Measurements from ENCODE around the gene SYVN1.

The SYVN1 gene

DNA sequence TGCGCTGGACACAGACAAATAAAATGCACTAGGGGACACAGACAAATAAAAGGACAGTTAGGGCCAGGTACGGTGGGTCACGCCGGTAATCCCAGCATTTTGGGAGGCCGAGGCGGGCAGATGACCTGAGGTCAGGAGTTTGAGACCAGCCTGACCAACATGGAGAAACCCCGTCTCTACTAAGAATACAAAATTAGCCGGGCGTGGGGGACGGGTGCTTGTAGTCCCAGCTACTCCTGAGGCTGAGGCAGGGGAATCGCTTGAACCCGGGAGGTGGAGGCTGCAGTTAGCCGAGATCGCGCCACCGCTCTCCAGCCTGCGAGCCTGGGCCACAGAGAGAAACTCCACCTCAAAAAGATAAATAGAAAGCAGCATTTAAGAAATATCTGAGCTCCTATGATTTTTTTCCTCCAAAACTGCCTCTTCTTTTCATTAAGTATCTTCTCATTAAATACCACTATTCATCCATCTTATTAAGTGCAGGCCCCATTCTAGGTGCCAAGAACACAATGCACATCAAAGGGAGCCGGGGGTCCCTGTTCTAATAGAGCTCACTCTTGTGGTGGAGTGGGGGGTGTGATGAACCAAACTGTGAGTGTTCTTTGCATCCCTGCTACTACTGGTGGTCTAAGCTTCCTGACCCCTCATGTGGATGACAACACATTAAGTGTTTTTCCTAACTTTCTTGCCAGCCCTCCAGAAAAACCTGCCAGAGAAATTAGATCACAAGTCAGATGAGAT lies 16.1 kb downstream of the SYVN1 start:
- peaks cover 27% of the 10 kb centered on the region for H3K4me1 ChIP-seq
- H3K36me3 ChIP-seq (replicated peaks) = peaks cover 62% of the 10 kb centered on the region
- peak overlapping the region; percentile 88 for H3K4me3 ChIP-seq
- H3K9me3 ChIP-seq = no peaks in the 10 kb centered on the region
- no peaks in the 10 kb centered on the region for H3K27me3 ChIP-seq (ENCODE audit: low read depth)
- in situ Hi-C loops (cut with MboI; ENCODE audit: low sequenced_read_pairs) = loop anchor here (10.0 to 25.0 kb wide), 2 partner anchors 273 to 856 kb away; partner anchors contain the start of genes CDC42BPG and PLCB3
- DNase-seq (ENCODE audit: low spot score in 2 of 2) = peak in 1 of 2 experiments; percentile 21

DNA sequence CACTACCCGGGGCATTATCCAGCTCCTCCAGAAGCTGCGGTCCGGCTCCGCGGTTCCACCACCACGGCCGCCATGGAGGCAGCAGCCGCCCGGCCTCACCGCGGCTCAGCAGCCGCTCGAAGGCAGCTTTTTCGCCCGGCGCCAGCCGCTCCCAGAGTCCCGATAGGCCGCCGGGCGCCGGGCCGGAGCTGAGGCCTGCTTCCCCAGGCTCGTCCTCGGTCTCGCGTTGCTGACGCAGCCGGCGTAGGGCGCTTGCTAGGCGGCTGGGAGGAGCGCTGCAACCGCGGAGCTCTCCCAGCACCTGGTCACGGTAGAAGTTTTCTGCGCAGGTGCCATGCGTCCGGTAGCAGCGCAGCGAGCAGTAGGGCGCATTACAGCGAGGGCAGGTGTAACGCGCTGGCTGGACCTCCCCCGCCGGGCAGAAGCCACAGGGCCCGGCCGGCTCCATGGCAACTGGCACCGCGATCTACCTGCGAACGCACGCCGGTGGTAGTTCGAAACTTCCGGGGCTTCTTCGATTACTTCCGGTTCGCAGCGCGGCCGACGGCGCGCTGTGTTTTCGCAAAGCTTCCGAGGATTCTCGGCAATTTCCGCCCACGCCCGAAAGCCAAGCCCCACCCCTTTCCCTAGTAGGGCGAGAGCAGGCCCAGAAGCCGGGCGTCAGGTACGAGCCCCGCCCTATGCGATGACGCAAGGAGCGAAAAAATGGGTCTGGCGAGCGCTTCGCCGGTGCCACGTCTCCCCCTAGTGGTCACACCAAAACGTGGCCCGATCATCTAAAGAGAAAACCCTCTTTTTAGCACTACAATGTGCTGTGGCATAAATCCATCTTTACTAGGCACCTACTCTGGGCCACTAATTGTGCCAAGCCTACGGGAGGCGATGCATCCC lies 16.9 kb downstream of the SYVN1 start, which contains the start of gene ZNHIT2:
ZNHIT2 (minus strand) TSS at position 496 of the 891 bp plus-strand sequence; CDS start at position 448, 48 bp downstream.
- no peaks in the 10 kb centered on the region for H3K27me3 ChIP-seq (ENCODE audit: low read depth)
- H3K4me3 ChIP-seq = peak within 1 kb of the TSS; percentile 88
- H3K4me1 ChIP-seq = peaks cover 28% of the 10 kb centered on the region
- no peaks in the 10 kb centered on the region for H3K9me3 ChIP-seq
- in situ Hi-C loops (cut with MboI; ENCODE audit: low sequenced_read_pairs) = loop anchor here (10.0 to 25.0 kb wide), 2 partner anchors 273 to 855 kb away; partner anchors contain the start of genes CDC42BPG and PLCB3
- peak; percentile 96 to 100 for DNase-seq (ENCODE audit: low spot score in 2 of 2)
- peaks cover 60% of the 10 kb centered on the region for H3K36me3 ChIP-seq (replicated peaks)

DNA sequence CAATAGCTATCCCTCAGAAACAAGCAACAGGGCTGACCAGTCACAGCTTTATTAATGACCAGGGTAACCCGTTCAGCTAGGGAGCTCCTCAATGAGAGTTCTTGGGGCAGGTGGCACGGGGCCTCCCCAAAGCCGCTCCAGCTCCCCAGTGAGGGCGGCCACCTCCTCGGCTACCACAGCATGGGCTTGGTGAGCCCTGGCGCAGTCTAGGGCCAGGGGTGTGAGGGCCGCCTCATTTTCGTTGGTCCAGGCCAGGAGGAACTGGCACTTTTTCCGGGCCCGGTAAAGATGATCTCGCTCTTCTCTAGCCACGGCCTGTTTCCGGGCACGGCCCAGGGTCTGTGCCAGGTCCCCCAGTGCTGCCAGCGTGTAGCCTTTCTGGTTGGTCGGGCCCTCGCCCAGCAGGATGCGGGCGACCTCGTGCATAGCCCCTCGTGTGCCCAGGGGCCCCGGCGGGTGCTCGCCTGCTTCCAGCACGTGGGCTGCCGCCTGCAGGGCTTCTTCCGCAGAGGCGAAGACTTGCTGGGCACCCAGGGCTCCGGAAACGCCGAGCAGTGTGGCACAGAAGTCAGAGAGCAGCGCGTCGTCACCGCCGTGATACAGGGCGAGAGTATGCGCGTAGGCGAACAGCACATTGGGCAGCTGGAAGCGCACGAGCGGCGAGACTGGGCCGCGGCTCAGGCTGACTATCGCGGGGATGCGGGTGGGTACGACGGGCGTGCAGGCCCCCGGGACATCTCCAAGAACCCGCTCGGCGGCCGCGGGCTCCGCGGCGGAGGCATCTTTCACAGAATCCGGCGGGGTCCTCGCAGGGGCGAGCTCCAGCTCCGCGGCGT lies 17.7 kb downstream of the SYVN1 start:
- Histone ChIP-seq H3K9me3 (no peaks in the 10 kb centered on the region), H3K4me3 (peak overlapping the region; percentile 88), H3K36me3 (replicated peaks) (peaks cover 56% of the 10 kb centered on the region), H3K4me1 (peaks cover 28% of the 10 kb centered on the region), H3K27me3 (ENCODE audit: low read depth) (no peaks in the 10 kb centered on the region)
- in situ Hi-C loops (cut with MboI; ENCODE audit: low sequenced_read_pairs) = loop anchor here (10.0 to 25.0 kb wide), 2 partner anchors 272 to 854 kb away; partner anchors contain the start of genes CDC42BPG and PLCB3
- DNase-seq (ENCODE audit: low spot score in 2 of 2) = peak in 1 of 2 experiments; percentile 39

DNA sequence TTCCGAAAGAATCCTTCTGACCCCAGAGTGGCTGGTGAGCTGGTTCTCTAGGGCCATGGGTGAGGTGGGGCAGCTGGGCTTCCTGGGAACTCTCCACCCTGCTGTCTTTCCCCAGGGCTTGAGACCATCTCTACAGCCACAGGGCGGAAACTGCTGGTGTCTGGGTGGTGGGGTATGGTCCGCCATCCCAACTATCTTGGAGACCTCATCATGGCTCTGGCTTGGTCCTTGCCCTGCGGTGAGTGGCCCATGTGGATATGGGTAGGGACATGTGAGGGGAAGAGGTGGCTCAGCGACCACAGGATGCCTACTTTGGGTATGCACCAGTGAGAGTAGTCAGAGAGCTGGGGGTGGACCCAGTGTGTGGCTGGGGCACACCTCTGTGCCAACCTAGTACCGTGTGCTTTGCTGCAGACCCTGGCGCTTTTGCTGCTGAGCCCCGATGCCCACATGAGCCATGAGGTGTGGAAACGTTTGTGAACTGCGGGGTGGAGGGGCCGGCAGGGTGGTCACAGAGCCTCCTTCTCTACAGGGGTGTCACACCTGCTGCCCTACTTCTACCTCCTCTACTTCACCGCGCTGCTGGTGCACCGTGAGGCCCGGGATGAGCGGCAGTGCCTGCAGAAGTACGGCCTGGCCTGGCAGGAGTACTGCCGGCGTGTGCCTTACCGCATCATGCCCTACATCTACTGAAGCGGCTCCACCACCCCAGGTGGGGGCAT lies 18.8 kb downstream of the SYVN1 start:
- H3K4me3 ChIP-seq = no peak overlapping the region; the same call in 1 of the 2 replicates
- no peaks in the 10 kb centered on the region for H3K9me3 ChIP-seq
- H3K36me3 ChIP-seq (replicated peaks) = peaks cover 52% of the 10 kb centered on the region
- H3K4me1 ChIP-seq = peaks cover 25% of the 10 kb centered on the region
- in situ Hi-C loops (cut with MboI; ENCODE audit: low sequenced_read_pairs) = loop anchor here (10.0 to 25.0 kb wide), 2 partner anchors 271 to 853 kb away; partner anchors contain the start of genes CDC42BPG and PLCB3
- no peaks in the 10 kb centered on the region for H3K27me3 ChIP-seq (ENCODE audit: low read depth)
- peak in 1 of 2 experiments; percentile 15 for DNase-seq (ENCODE audit: low spot score in 2 of 2)

DNA sequence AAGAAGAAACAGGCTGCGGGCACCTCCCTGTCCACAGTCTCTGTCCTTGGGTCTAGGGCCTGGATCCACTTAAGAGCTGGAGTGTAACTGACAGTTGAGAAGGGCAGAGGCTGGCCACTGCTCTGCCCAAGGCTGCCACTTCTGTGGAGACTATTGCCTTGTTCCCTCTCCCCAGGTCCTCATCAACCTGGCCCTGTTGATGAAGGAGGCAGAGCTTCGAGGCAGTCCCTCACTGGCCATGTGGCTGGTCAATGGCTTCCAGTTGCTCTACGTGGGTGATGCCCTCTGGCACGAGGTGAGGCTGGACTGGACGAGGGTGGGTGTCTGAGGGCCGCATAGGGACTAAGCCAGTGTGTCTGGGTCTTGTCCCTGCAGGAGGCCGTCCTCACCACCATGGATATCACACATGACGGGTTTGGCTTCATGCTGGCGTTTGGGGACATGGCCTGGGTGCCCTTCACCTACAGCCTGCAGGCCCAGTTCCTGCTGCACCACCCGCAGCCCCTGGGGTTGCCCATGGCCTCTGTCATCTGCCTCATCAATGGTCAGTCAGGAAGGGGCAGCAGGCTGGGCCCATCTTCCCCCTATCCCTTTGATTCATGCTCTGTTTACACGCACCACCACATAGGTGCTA lies 19.7 kb downstream of the SYVN1 start:
- Histone ChIP-seq H3K9me3 (no peaks in the 10 kb centered on the region), H3K4me3 (no peak overlapping the region), H3K36me3 (replicated peaks) (peaks cover 44% of the 10 kb centered on the region), H3K4me1 (peaks cover 25% of the 10 kb centered on the region), H3K27me3 (ENCODE audit: low read depth) (no peaks in the 10 kb centered on the region)
- no peak for DNase-seq (ENCODE audit: low spot score in 2 of 2)
- in situ Hi-C loops (cut with MboI; ENCODE audit: low sequenced_read_pairs) = loop anchor here (10.0 to 25.0 kb wide), 2 partner anchors 270 to 852 kb away; partner anchors contain the start of genes CDC42BPG and PLCB3

DNA sequence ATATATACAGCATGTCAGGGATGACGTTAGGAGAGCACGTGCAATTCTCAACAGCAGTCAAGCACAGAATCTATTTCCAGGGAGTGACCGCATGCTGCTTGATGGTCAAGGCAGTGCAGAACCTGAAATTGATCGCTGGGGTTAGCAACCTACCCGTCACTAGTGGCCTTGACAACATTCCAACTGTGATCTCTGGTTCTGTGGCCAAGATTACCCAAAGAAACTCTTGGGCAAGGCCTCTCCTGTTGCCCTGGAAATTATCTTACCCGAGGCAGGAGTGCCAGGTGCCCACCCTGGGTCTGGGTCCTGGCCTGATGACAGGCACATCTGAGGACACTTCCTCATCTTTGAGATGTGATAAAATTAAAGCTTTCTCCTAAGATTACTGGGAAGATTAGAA lies 20.5 kb downstream of the SYVN1 start:
- Histone ChIP-seq H3K36me3 (replicated peaks) (peaks cover 40% of the 10 kb centered on the region), H3K27me3 (ENCODE audit: low read depth) (no peaks in the 10 kb centered on the region), H3K9me3 (no peaks in the 10 kb centered on the region), H3K4me1 (peaks cover 25% of the 10 kb centered on the region), H3K4me3 (peak overlapping the region; percentile 75)
- DNase-seq (ENCODE audit: low spot score in 2 of 2) = no peak
- in situ Hi-C loops (cut with MboI; ENCODE audit: low sequenced_read_pairs) = loop anchor here (10.0 to 25.0 kb wide), 2 partner anchors 269 to 852 kb away; partner anchors contain the start of genes CDC42BPG and PLCB3

DNA sequence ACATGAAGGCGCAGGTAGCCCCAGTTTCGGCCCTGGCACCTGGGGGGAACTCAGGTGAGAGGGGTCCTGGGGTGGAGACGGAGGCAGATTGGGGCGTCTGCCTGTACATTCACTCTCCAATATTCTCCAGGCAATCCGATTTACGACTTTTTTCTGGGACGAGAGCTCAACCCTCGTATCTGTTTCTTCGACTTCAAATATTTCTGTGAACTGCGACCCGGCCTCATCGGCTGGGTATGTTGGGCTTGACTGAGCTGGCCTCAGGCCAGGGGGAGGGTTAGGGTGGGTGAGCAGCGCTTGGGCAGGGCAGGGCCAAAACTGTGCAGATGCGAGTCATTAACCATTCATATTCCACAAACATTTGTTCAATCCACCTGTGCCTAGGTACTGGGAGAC lies 21.0 kb downstream of the SYVN1 start:
- Histone ChIP-seq H3K4me1 (peaks cover 25% of the 10 kb centered on the region), H3K36me3 (replicated peaks) (peaks cover 38% of the 10 kb centered on the region), H3K27me3 (ENCODE audit: low read depth) (no peaks in the 10 kb centered on the region), H3K4me3 (peak overlapping the region; percentile 75), H3K9me3 (no peaks in the 10 kb centered on the region)
- in situ Hi-C loops (cut with MboI; ENCODE audit: low sequenced_read_pairs) = loop anchor here (10.0 to 25.0 kb wide), 2 partner anchors 269 to 851 kb away; partner anchors contain the start of genes CDC42BPG and PLCB3
- peak in 1 of 2 experiments; percentile 62 for DNase-seq (ENCODE audit: low spot score in 2 of 2)

DNA sequence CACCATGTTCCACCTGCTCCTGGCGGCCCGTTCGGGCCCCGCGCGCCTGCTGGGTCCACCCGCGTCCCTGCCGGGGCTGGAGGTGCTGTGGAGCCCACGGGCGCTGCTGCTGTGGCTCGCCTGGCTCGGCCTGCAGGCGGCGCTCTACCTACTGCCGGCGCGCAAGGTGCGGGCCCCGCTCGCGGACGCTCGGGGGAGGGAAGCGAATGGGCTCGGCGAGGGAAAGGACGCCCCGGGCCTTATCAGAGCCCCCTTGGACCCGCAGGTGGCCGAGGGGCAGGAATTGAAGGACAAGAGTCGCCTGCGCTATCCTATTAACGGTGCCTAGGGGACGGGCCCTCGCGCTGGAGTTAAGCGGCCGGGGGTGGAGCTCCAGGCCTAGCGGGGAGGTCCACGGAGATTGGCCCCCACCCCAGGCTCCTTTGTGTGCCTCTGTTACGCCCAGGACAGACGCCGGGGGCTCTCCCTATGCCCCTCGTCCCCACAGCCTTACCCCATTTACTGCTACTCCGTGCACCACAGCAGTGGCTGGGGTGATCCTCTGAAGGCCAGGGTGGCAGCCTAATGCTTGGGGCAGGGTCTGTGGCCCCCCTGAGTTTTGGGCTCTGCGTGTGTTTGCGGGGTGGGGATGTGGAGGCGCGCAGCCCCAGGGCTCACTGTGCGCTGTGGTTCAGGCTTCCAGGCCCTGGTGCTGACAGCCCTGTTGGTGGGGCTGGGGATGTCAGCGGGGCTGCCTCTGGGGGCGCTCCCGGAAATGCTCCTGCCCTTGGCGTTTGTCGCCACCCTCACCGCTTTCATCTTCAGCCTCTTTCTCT lies 21.6 kb downstream of the SYVN1 start:
- DNase-seq (ENCODE audit: low spot score in 2 of 2) = peak; percentile 44 to 80
- Histone ChIP-seq H3K36me3 (replicated peaks) (peaks cover 33% of the 10 kb centered on the region), H3K4me3 (peak overlapping the region; percentile 75), H3K4me1 (peaks cover 23% of the 10 kb centered on the region), H3K9me3 (no peaks in the 10 kb centered on the region), H3K27me3 (ENCODE audit: low read depth) (no peaks in the 10 kb centered on the region)
- in situ Hi-C loops (cut with MboI; ENCODE audit: low sequenced_read_pairs) = loop anchor here (10.0 to 25.0 kb wide), 2 partner anchors 268 to 850 kb away; partner anchors contain the start of genes CDC42BPG and PLCB3

DNA sequence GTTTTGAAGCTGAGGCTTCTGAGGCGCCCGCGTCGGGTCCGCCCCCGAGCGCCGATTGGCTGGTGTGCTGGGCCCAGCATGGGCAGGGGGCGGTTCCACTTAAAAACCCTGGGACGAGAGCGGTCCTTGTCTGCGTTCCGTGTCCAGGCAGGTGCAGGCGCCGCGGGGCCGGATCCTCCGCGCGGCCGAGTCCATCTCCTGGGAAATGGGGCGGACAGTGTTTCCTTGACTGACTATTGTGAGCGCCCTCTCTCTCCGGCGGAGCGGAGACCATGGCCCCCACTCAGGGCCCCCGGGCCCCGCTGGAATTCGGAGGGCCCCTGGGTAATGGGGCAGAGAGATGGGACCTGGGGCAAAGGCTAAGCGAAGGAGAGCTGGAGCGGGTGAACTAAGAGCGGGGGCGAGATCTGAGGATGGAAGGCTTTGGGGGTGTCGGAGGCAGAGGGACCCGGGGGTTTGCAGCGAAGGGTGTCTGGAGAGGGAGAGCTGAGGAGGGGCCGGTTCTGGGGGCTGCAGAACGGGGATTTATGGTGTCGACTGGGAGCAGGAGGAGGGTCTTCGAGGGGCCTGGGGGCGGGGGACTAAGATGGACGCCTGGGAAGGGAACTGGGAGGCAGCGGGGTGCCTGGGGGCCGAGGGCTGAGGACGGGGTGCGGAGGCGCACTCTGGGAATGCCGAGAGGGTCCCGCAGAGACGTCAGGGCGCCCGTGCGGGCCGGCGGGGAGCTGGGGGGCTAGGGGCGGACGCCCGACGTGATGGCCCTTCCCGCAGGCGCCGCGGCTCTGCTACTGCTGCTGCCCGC lies 22.4 kb downstream of the SYVN1 start, which contains the start of gene TM7SF2:
TM7SF2 (plus strand) TSS at position 129 of the 802 bp plus-strand sequence; CDS start at position 273, 144 bp downstream.
- DNase-seq (ENCODE audit: low spot score in 2 of 2) = peak; percentile 92 to 99
- peak within 1 kb of the TSS; percentile 75 for H3K4me3 ChIP-seq
- H3K27me3 ChIP-seq (ENCODE audit: low read depth) = no peaks in the 10 kb centered on the region
- H3K9me3 ChIP-seq = no peaks in the 10 kb centered on the region
- in situ Hi-C loops (cut with MboI; ENCODE audit: low sequenced_read_pairs) = loop anchor here (10.0 to 25.0 kb wide), 2 partner anchors 267 to 850 kb away; partner anchors contain the start of genes CDC42BPG and PLCB3
- H3K4me1 ChIP-seq = peaks cover 23% of the 10 kb centered on the region
- peaks cover 33% of the 10 kb centered on the region for H3K36me3 ChIP-seq (replicated peaks)

DNA sequence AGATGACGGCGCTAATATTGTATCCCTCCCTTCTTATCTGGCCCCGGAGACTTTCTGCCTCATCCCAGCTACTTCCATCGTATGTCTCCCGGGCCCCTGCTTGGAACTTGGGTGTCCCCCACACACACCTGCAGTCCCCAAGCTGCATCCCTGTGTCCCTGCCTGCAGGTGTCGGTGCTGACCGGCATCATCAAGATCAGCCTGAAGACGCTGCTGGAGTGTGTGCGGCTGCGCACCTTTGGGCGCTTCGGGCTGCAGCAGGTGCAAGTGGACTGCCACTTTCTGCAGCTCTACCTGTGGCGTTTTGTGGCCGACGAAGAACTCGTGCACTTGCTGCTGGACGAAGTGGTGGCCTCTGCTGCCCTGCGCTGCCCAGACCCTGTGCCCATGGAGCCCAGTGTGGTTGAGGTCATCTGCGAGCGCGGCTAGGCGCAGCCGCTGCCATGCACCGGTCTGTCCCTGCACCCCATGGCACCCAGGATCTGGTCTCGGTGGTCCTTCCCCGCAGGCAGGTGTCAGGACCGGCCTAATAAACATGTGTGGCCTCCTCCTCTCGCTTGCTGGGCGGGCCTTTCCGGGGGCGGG lies 23.1 kb downstream of the SYVN1 start:
- Histone ChIP-seq H3K9me3 (no peaks in the 10 kb centered on the region), H3K27me3 (ENCODE audit: low read depth) (no peaks in the 10 kb centered on the region), H3K4me1 (peaks cover 19% of the 10 kb centered on the region), H3K4me3 (peak overlapping the region; percentile 75), H3K36me3 (replicated peaks) (peaks cover 26% of the 10 kb centered on the region)
- in situ Hi-C loops (cut with MboI; ENCODE audit: low sequenced_read_pairs) = loop anchor here (10.0 to 25.0 kb wide), 2 partner anchors 266 to 849 kb away; partner anchors contain the start of genes CDC42BPG and PLCB3
- no peak for DNase-seq (ENCODE audit: low spot score in 2 of 2)

All from HAP-1 (cell line).